Osteocyte (in vitro differentiated cells): ENCODE results near the gene ESRRG. TPM values are rescaled to one million over a fixed set of nuclear protein-coding genes. Genes with fewer than 3 reads are reported as not detected.

Source experiments
- DNase-seq: peaks from one replicate; pipeline ENCODE4 v3.0.0; 2021; ENCODE audit warnings: mixed read lengths; ENCODE audit not compliant: unreplicated experiment; ENCODE audit errors: extremely low spot score
- H3K27ac Mint-ChIP-seq: one replicate; pipeline ENCODE4 v1.8.0; 2021; ENCODE audit warnings: mild to moderate bottlenecking, mixed read lengths; ENCODE audit not compliant: unreplicated experiment
- H3K27me3 Mint-ChIP-seq: one replicate; pipeline ENCODE4 v1.8.0; 2021; ENCODE audit warnings: mixed read lengths; ENCODE audit not compliant: unreplicated experiment
- H3K36me3 Mint-ChIP-seq: one replicate; pipeline ENCODE4 v1.8.0; 2021; ENCODE audit warnings: mixed read lengths; ENCODE audit not compliant: unreplicated experiment
- H3K4me1 Mint-ChIP-seq: one replicate; pipeline ENCODE4 v1.8.0; 2021; ENCODE audit warnings: mixed read lengths; ENCODE audit not compliant: unreplicated experiment
- H3K4me3 Mint-ChIP-seq: one replicate; pipeline ENCODE4 v1.8.0; 2021; ENCODE audit warnings: mild to moderate bottlenecking, moderate library complexity, mixed read lengths; ENCODE audit not compliant: unreplicated experiment
- H3K9me3 Mint-ChIP-seq: one replicate; pipeline ENCODE4 v1.8.0; 2021; ENCODE audit warnings: mixed read lengths; ENCODE audit not compliant: unreplicated experiment
- total RNA-seq: library from RNA; stranded (reverse); gene quantifications from 2 replicates; pipeline ENCODE4 v1.2.1, GENCODE V29; 2021
- TF ChIP-seq, protein P1 (sequence below): fragments of 200-600 bp; sonication (generic); IDR thresholded peaks from 2 replicates; pipeline ENCODE4 v1.5.0; 2021; ENCODE audit warnings: antibody characterized with exemption, mild to moderate bottlenecking, moderate library complexity

ESRRG gene
- total RNA-seq, 1 donor from 2014 or later: not detected

DNA sequence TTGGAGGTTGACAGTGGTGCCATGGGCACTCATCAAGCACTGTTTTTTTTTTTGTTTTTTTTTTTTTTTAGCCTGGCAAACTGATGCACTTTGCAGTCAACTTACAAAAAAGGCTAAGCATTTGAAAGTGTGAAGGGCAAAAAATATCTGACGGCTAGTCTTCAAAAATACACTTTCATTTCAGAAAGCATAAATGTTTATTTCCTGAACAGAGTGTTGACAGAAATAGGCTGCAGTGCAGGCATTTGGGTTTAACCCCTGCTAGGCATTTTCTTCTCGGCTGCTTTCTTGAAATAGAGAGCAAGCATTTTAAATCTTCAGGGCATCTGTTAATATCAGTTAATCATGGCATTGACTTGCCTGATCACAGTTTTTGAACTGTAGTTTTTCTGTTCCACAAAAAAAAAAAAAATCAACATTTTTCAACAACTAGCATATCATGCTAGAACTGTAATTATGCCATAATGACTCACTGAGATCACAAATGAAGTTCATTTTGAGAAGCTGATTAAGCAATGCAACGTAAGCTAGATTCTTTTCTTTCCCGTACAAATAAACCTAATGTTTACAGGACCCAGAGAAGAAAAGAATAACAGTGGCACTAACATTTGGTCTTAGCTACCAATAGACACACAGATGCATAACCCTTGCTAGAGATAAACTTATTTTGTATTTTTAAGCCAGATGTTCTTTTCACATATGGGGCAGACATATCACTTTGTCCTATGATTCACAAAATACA is 199.6 kb downstream of the ESRRG start:
- TF ChIP-seq, protein P1, sequence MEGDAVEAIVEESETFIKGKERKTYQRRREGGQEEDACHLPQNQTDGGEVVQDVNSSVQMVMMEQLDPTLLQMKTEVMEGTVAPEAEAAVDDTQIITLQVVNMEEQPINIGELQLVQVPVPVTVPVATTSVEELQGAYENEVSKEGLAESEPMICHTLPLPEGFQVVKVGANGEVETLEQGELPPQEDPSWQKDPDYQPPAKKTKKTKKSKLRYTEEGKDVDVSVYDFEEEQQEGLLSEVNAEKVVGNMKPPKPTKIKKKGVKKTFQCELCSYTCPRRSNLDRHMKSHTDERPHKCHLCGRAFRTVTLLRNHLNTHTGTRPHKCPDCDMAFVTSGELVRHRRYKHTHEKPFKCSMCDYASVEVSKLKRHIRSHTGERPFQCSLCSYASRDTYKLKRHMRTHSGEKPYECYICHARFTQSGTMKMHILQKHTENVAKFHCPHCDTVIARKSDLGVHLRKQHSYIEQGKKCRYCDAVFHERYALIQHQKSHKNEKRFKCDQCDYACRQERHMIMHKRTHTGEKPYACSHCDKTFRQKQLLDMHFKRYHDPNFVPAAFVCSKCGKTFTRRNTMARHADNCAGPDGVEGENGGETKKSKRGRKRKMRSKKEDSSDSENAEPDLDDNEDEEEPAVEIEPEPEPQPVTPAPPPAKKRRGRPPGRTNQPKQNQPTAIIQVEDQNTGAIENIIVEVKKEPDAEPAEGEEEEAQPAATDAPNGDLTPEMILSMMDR: no peak

DNA sequence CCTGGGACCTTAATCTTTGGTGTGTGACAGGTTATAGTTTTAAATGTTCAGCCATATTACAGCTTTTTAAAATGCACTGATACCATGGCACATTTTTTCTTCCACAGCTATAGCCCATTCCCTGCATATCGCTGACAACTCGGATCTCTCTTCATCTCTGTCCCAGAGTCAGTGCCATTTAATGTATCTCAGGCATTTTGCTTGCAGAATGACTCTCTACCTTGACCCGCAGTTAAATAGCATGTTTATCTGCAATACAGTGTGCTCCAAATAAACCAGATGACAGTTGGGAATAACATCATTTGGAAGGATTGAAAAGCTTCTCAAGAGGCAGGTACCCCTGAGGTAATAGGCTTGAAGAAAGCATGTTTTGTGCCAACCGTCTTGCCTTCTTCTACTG is 200.2 kb downstream of the ESRRG start:
- TF ChIP-seq, protein P1: no peak
- no peak overlapping the region for H3K27ac Mint-ChIP-seq
- H3K4me1 Mint-ChIP-seq: no peaks in the 10 kb centered on the region
- DNase-seq: no peak
- H3K4me3 Mint-ChIP-seq: no peak overlapping the region
- H3K9me3 Mint-ChIP-seq: no peaks in the 10 kb centered on the region
- no peaks in the 10 kb centered on the region for H3K36me3 Mint-ChIP-seq
- H3K27me3 Mint-ChIP-seq: peaks cover 44% of the 10 kb centered on the region

More for the DNA sequence above, 199.6 kb downstream of the ESRRG start:
- H3K4me3 Mint-ChIP-seq: no peak overlapping the region
- DNase-seq: no peak
- H3K27me3 Mint-ChIP-seq: peaks cover 44% of the 10 kb centered on the region
- H3K9me3 Mint-ChIP-seq: no peaks in the 10 kb centered on the region
- no peak overlapping the region for H3K27ac Mint-ChIP-seq
- no peaks in the 10 kb centered on the region for H3K36me3 Mint-ChIP-seq
- no peaks in the 10 kb centered on the region for H3K4me1 Mint-ChIP-seq

GRCh38 chr1:216521477-216521876 is 201.8 kb downstream of the ESRRG start:
- Mint-ChIP-seq H3K9me3 (no peaks in the 10 kb centered on the region), H3K36me3 (no peaks in the 10 kb centered on the region), H3K4me3 (no peak overlapping the region), H3K27ac (no peak overlapping the region), H3K4me1 (no peaks in the 10 kb centered on the region), H3K27me3 (peaks cover 38% of the 10 kb centered on the region)
- TF ChIP-seq, protein P1: no peak
- no peak for DNase-seq

GRCh38 chr1:216518844-216519627 is 204.2 kb downstream of the ESRRG start:
- Mint-ChIP-seq H3K4me3 (no peak overlapping the region), H3K9me3 (no peaks in the 10 kb centered on the region)

More at GRCh38 chr1:216518844-216519627, 204.2 kb downstream of the ESRRG start:
- no peak for DNase-seq
- Mint-ChIP-seq H3K36me3 (no peaks in the 10 kb centered on the region), H3K27ac (no peak overlapping the region), H3K27me3 (peaks cover 26% of the 10 kb centered on the region), H3K4me1 (no peaks in the 10 kb centered on the region)
- TF ChIP-seq, protein P1: no peak
